Activated CD8-positive, alpha-beta memory T cell treated with anti-CD3 and anti-CD28 coated beads for 24 hours (primary cell): ENCODE data around the gene PCSK9.
A peak's percentile ranks its signal among the peaks of the same experiment; 100 is the strongest.

Experiments used
- DNase-seq: peaks from one replicate; pipeline ENCODE4 v3.0.0-alpha.2; 2020

PCSK9 gene

GRCh38 chr1:55044617-55045397 lies 5.5 kb downstream of the PCSK9 start:
- no peak for DNase-seq

- no peak for DNase-seq
These were observed 6.1 kb downstream of the PCSK9 start for GRCh38 chr1:55045430-55045829.

GRCh38 chr1:55046871-55047270 lies 7.5 kb downstream of the PCSK9 start:
- DNase-seq, result no peak

- no peak for DNase-seq
These were observed 8.3 kb downstream of the PCSK9 start for GRCh38 chr1:55047611-55048010.

- DNase-seq, result no peak
These were observed 9.3 kb downstream of the PCSK9 start for GRCh38 chr1:55048453-55049270.

- DNase-seq, result no peak
These were observed 10.0 kb downstream of the PCSK9 start for GRCh38 chr1:55049271-55049913.

GRCh38 chr1:55049914-55050278 lies 10.5 kb downstream of the PCSK9 start:
- no peak for DNase-seq

GRCh38 chr1:55050283-55050682 lies 10.9 kb downstream of the PCSK9 start:
- no peak for DNase-seq

GRCh38 chr1:55051169-55051568 lies 11.8 kb downstream of the PCSK9 start:
- DNase-seq, result no peak

GRCh38 chr1:55051621-55052020 lies 12.3 kb downstream of the PCSK9 start:
- no peak for DNase-seq

- no peak for DNase-seq
These were observed 13.1 kb downstream of the PCSK9 start for GRCh38 chr1:55052221-55053142.

GRCh38 chr1:55053265-55053954 lies 14.1 kb downstream of the PCSK9 start:
- DNase-seq, result no peak

GRCh38 chr1:55054396-55054795 lies 15.0 kb downstream of the PCSK9 start:
- no peak for DNase-seq

- DNase-seq, result no peak
These were observed 15.9 kb downstream of the PCSK9 start for GRCh38 chr1:55055084-55055882.

- DNase-seq, result no peak
These were observed 16.7 kb downstream of the PCSK9 start for GRCh38 chr1:55055951-55056631.

GRCh38 chr1:55056632-55056992 lies 17.3 kb downstream of the PCSK9 start:
- no peak for DNase-seq

GRCh38 chr1:55057270-55057955 lies 18.1 kb downstream of the PCSK9 start:
- DNase-seq, result no peak

GRCh38 chr1:55057956-55058298 lies 18.6 kb downstream of the PCSK9 start:
- DNase-seq, result no peak

GRCh38 chr1:55059302-55060132 lies 20.2 kb downstream of the PCSK9 start:
- peak; percentile 55 for DNase-seq
